Measurements from ENCODE around the gene ENTR1.
A peak's percentile ranks its signal among the peaks of the same experiment; 100 is the strongest.
"Not testable (repeated sequence)": the region's sequence is repeated elsewhere in the genome, so short reads cannot be mapped to it uniquely, and the experiment has no call there.

ENTR1 gene

GRCh38 chr9:136416914-136417313 lies 6.5 kb upstream of the ENTR1 start:
- DNase-seq = no peak

GRCh38 chr9:136416427-136416826 lies 6.0 kb upstream of the ENTR1 start:
- no peak for DNase-seq

- DNase-seq = no peak
Observed at GRCh38 chr9:136412962-136413361, 2.5 kb upstream of the ENTR1 start.

- no peak for DNase-seq
Observed at GRCh38 chr9:136411378-136411777, 964 bp upstream of the ENTR1 start.

GRCh38 chr9:136409557-136410455 lies 608 bp downstream of the ENTR1 start:
- DNase-seq = peak; percentile 60

GRCh38 chr9:136407911-136408310 lies 2.5 kb downstream of the ENTR1 start:
- no peak for DNase-seq

GRCh38 chr9:136407061-136407460 lies 3.4 kb downstream of the ENTR1 start:
- not testable (repeated sequence) for DNase-seq

GRCh38 chr9:136405904-136406303 lies 4.5 kb downstream of the ENTR1 start:
- not testable (repeated sequence) for DNase-seq

GRCh38 chr9:136405481-136405880 lies 4.9 kb downstream of the ENTR1 start:
- no peak for DNase-seq

- no peak for DNase-seq
Observed at GRCh38 chr9:136404801-136405136, 5.6 kb downstream of the ENTR1 start.

GRCh38 chr9:136403915-136404800 lies 6.3 kb downstream of the ENTR1 start:
- DNase-seq = no peak

GRCh38 chr9:136403538-136403914 lies 6.9 kb downstream of the ENTR1 start:
- DNase-seq = no peak

GRCh38 chr9:136402067-136402466 lies 8.3 kb downstream of the ENTR1 start:
- no peak for DNase-seq

GRCh38 chr9:136401173-136401922 lies 9.1 kb downstream of the ENTR1 start:
- DNase-seq = no peak

- DNase-seq = peak; percentile 96
Observed at GRCh38 chr9:136400038-136400834, 10.2 kb downstream of the ENTR1 start, which contains the start of gene SNAPC4. Gene SNAPC4, minus strand, starts transcription at chr9:136400170. Its CDS starts 1,742 bp downstream, at chr9:136398428.

- DNase-seq = peak; percentile 19
Observed at GRCh38 chr9:136399176-136400037, 11.0 kb downstream of the ENTR1 start.

GRCh38 chr9:136398286-136398685 lies 12.1 kb downstream of the ENTR1 start:
- DNase-seq = no peak

GRCh38 chr9:136397643-136398042 lies 12.8 kb downstream of the ENTR1 start:
- DNase-seq = no peak

GRCh38 chr9:136396219-136396515 lies 14.2 kb downstream of the ENTR1 start:
- DNase-seq = no peak

- no peak for DNase-seq
Observed at GRCh38 chr9:136395345-136396218, 14.8 kb downstream of the ENTR1 start.
